Suprapubic skin (tissue), 4 donors: ENCODE data around the gene ASTN2. TPM values are rescaled to one million over a fixed set of nuclear protein-coding genes. Genes with fewer than 3 reads are reported as not detected.
A peak's percentile ranks its signal among the peaks of the same experiment; 100 is the strongest.

Experiments used
- DNase-seq, 2 donors: peaks; one replicate each; pipeline ENCODE4 v3.0.0-alpha.2; 2019; ENCODE audit warnings: low spot score in 2 of 2
- H3K27ac ChIP-seq: fragments of 200-600 bp; sonication (generic); one replicate; pipeline ENCODE4 v1.5.1; 2019
- H3K27me3 ChIP-seq: fragments of 200-600 bp; sonication (generic); one replicate; pipeline ENCODE4 v1.5.1; 2019
- H3K36me3 ChIP-seq: fragments of 200-600 bp; sonication (generic); one replicate; pipeline ENCODE4 v1.5.1; 2019
- H3K4me1 ChIP-seq: fragments of 200-600 bp; sonication (generic); one replicate; pipeline ENCODE4 v1.5.1; 2019
- H3K4me3 ChIP-seq: fragments of 200-600 bp; sonication (generic); one replicate; pipeline ENCODE4 v1.5.1; 2019; ENCODE audit warnings: mild to moderate bottlenecking
- H3K9me3 ChIP-seq: fragments of 200-600 bp; sonication (generic); one replicate; pipeline ENCODE4 v1.5.1; 2019
- EP300 ChIP-seq: sonication (generic); formaldehyde crosslinking; IDR thresholded peaks from one replicate; pipeline ENCODE4 v1.6.1; 2017; ENCODE audit warnings: antibody characterized with exemption
- POLR2A ChIP-seq, 2 donors: fragments of 450-650 bp; IDR thresholded peaks; one replicate each; pipeline ENCODE4 v1.6.1; 2017; ENCODE audit warnings: antibody characterized with exemption in 2 of 2, mild to moderate bottlenecking in 2 of 2, moderate library complexity in 2 of 2
- POLR2AphosphoS5 ChIP-seq, 3 donors: sonication (generic); formaldehyde crosslinking; IDR thresholded peaks; one replicate each; pipeline ENCODE4 v1.6.1; 2017; ENCODE audit warnings: antibody characterized with exemption in 3 of 3
- WGBS: methylation state at CpG from one replicate; pipeline ENCODE4 v1.1.5; 2018; 5-methylcytosine and 5-hydroxymethylcytosine counted together
- total RNA-seq, 4 donors: library from RNA; depleted of rRNA; stranded (reverse); fragments of >200 nt; gene quantifications; one replicate each; pipeline ENCODE4 v1.1.0, GENCODE V29; 2016
- TF ChIP-seq, protein P1 (sequence below), 2 donors: fragments of 200-600 bp in 1 of 2; fragments of 450-650 bp in 1 of 2; sonication (generic) in 1 of 2; IDR thresholded peaks; one replicate each; pipeline ENCODE4 v1.5.1; 2016 to 2019; ENCODE audit warnings: antibody characterized with exemption in 2 of 2, mild to moderate bottlenecking in 1 of 2, moderate library complexity in 1 of 2

ASTN2 gene
- total RNA-seq, 4 donors from 2014 or later: 2.0 to 6.9 (median 3.8) TPM

DNA sequence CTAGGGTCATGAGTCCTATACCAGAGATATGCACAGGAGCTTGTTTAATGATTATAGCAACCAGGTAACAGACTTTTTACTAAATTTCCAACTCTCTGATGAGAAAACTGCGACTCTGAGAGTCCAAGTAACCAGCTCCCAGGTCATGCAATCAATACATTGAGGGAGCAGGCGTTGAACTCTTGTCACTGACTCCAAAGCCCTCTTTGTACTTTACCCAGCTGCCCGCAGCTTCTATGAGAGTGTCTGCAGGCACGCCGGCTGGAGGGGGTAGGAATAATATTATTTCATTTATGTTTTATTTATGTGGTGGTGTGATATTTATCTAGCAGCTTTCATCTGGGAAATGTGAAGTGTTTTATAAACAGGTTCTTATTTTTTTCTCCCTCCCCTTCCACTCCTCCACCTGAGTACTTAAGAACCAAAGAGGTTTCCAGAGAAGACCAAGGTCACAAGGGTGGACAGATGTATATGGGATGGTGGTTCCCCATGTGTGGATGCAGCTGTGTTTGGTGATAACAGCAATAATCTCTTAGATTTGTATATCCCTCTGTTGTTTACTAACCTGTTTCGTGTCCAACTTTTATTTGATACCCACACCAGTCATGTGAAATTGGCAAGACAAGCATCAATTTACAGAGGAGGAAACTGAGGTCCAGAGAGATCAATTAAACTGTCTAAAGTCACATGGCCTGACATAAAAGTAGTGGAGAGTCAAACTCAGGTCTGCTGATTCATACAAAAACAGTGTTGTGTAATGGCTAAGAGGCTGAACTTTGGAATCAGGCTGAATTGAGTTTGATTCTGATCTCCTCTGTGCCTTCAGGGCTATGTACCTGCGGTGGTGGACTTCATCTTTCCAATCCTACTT, 867.9 kb downstream of the ASTN2 start:
- no peak for DNase-seq
- TF ChIP-seq EP300 (no peak), POLR2A (IDR thresholded peaks at IDR 0.05) (no peak), POLR2AphosphoS5 (IDR thresholded peaks at IDR 0.05) (no peak)
- TF ChIP-seq, protein P1, sequence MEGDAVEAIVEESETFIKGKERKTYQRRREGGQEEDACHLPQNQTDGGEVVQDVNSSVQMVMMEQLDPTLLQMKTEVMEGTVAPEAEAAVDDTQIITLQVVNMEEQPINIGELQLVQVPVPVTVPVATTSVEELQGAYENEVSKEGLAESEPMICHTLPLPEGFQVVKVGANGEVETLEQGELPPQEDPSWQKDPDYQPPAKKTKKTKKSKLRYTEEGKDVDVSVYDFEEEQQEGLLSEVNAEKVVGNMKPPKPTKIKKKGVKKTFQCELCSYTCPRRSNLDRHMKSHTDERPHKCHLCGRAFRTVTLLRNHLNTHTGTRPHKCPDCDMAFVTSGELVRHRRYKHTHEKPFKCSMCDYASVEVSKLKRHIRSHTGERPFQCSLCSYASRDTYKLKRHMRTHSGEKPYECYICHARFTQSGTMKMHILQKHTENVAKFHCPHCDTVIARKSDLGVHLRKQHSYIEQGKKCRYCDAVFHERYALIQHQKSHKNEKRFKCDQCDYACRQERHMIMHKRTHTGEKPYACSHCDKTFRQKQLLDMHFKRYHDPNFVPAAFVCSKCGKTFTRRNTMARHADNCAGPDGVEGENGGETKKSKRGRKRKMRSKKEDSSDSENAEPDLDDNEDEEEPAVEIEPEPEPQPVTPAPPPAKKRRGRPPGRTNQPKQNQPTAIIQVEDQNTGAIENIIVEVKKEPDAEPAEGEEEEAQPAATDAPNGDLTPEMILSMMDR (IDR thresholded peaks at IDR 0.05): no peak
- Histone ChIP-seq H3K27me3 (no peaks in the 10 kb centered on the region), H3K36me3 (no peaks in the 10 kb centered on the region), H3K9me3 (no peaks in the 10 kb centered on the region), H3K4me3 (no peak overlapping the region), H3K27ac (no peak overlapping the region), H3K4me1 (peaks cover 41% of the 10 kb centered on the region)
- WGBS: 85% methylated on average over 7 of the region's 7 CpGs

DNA sequence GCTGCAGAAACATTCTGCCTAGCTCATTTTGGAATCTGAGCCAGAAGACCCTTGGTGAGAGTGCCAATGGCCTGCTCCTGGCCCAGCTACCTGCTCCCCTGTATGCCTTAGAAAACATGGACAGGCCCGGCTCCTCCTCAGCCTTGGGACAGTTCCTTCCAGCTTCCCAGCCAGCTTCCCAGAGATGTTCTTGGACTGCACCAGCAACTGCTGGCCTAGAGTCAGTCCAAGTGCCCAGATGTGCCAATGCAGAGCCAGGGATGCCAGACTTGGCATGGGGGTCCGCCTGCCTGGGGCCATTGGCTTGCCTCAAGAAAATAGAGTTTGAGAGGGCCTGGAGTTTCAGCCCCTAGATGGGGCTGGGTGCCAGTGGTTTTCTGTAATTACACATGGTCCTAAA, 870.0 kb downstream of the ASTN2 start:
- peak overlapping the region; percentile 72 for H3K27ac ChIP-seq
- 93% methylated on average over 2 of the region's 2 CpGs for WGBS
- no peak for DNase-seq
- H3K4me3 ChIP-seq: no peak overlapping the region
- no peak for TF ChIP-seq EP300
- TF ChIP-seq POLR2A (IDR thresholded peaks at IDR 0.05): no peak
- TF ChIP-seq, protein P1 (IDR thresholded peaks at IDR 0.05): no peak
- no peak for TF ChIP-seq POLR2AphosphoS5 (IDR thresholded peaks at IDR 0.05)
- H3K4me1 ChIP-seq: peaks cover 26% of the 10 kb centered on the region
- no peaks in the 10 kb centered on the region for H3K36me3 ChIP-seq
- no peaks in the 10 kb centered on the region for H3K9me3 ChIP-seq
- H3K27me3 ChIP-seq: no peaks in the 10 kb centered on the region

DNA sequence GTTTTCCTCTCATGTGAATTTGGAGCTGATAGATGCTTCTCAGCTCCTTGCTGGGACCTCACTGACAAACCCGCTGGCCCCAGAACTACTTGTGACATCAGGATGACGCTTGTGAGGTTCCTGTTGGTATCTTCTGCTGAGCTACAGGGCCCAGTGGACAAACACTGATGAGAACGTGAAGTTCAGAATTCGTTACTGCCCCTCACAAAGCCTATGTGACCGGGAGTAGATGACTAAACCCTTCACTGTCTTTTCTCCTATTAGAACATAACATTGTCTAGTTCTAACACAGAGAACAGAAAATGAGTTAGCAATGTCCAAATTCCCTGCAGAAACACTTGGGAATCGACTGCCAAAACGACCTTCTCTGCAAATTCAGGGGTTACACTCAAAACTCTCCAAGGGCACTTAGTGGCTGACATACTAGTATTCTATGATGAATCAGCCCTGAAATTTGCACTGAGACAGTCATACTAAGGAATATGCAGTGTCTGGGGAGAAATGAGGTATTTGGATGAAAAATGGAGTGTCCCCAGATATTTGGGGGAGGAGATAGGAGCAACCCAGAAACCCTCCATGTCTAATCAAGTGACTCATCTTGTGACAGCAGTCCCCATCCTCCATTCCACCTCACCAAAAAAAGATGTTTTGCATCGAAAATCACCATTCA, 871.0 kb downstream of the ASTN2 start:
- DNase-seq: peak in 1 of 2 donors; percentile 75
- Histone ChIP-seq H3K36me3 (no peaks in the 10 kb centered on the region), H3K27me3 (no peaks in the 10 kb centered on the region), H3K9me3 (no peaks in the 10 kb centered on the region), H3K27ac (peak overlapping the region; percentile 72), H3K4me1 (peaks cover 15% of the 10 kb centered on the region), H3K4me3 (no peak overlapping the region)
- 63% methylated on average over 8 of the region's 8 CpGs for whole genome bisulfite sequencing
- no peak for TF ChIP-seq POLR2AphosphoS5 (IDR thresholded peaks at IDR 0.05)

DNA sequence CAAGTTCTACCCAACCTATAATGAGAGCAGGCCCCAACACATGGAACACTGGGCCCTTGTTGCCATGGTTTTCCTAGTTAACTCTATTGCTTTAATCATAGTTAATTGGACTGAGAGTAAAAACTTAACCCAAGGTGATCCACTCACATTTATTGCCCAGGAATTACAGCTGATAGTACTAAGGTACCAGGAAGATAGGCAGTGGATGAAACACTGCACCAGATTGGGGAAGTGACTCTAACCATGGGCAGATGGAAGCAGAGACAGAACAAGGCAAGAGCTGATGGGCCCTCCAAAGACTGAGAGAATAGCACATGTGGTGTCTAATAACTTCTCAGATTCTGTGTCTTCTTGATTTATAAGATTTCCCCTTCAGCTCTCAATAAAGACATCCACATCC, 873.5 kb downstream of the ASTN2 start:
- no peaks in the 10 kb centered on the region for H3K36me3 ChIP-seq
- H3K27ac ChIP-seq: no peak overlapping the region
- H3K9me3 ChIP-seq: no peaks in the 10 kb centered on the region
- no peak overlapping the region for H3K4me3 ChIP-seq
- peaks cover 3% of the 10 kb centered on the region for H3K4me1 ChIP-seq
- no peak for DNase-seq
- no peaks in the 10 kb centered on the region for H3K27me3 ChIP-seq
- TF ChIP-seq POLR2AphosphoS5 (IDR thresholded peaks at IDR 0.05): no peak
- no peak for TF ChIP-seq POLR2A (IDR thresholded peaks at IDR 0.05)
- TF ChIP-seq EP300: no peak
- TF ChIP-seq, protein P1 (IDR thresholded peaks at IDR 0.05): no peak

DNA sequence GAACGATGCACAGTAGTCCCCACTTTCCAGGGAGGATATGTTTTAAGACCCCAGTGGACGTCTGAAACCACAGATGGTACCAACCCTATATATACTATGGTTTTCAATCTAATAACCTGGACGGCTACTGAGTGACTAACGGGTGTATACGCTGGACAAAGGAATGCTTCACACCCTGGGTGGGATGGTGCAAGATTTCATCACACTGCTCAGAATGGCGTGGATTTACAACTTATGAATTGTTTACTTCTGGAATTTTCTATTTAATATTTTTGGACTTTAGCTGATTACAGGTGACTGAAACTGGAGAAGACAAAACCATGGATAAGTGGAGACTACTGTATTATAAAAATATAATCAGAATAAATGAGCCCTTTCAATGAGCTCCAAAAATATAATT, 875.3 kb downstream of the ASTN2 start:
- H3K27ac ChIP-seq: no peak overlapping the region
- H3K4me3 ChIP-seq: no peak overlapping the region
- no peaks in the 10 kb centered on the region for H3K9me3 ChIP-seq
- no peaks in the 10 kb centered on the region for H3K36me3 ChIP-seq
- H3K27me3 ChIP-seq: no peaks in the 10 kb centered on the region
- WGBS: 86% methylated on average over 6 of the region's 6 CpGs
- DNase-seq: no peak
- H3K4me1 ChIP-seq: peaks cover under 1% of the 10 kb centered on the region
- no peak for TF ChIP-seq POLR2A (IDR thresholded peaks at IDR 0.05)
- TF ChIP-seq, protein P1 (IDR thresholded peaks at IDR 0.05): no peak
- no peak for TF ChIP-seq EP300
